ENCODE results near the gene DENND1A. TPM values are rescaled to one million over a fixed set of nuclear protein-coding genes. Genes with fewer than 3 reads are reported as not detected.
A peak's percentile ranks its signal among the peaks of the same experiment; 100 is the strongest.

Gene DENND1A
- total and polyA plus RNA-seq, 2 donors from 2014 or later: 16.3 to 19.6 TPM

GRCh38 chr9:123717581-123718175 lies 212.2 kb downstream of the DENND1A start:
- DNase-seq (no peak), FAIRE-seq (no peak)
- Histone ChIP-seq H3K36me3 (ENCODE audit: control insufficient read depth in 2 of 3, insufficient read depth in 3 of 3, low read length in 3 of 3) (no peaks in the 10 kb centered on the region), H3K4me3 (ENCODE audit: low read length in 3 of 3) (no peak overlapping the region), H3K4me1 (ENCODE audit: control insufficient read depth in 2 of 3, insufficient read depth in 2 of 3, low read depth in 1 of 3, low read length in 3 of 3) (peaks cover 2 to 18% (median 6%) of the 10 kb centered on the region in 3 donors), H3K9ac (ENCODE audit: low read length in 3 of 3) (no peak overlapping the region), H3K27ac (ENCODE audit: low read depth in 2 of 2, low read length in 2 of 2) (no peak overlapping the region), H3K9me3 (ENCODE audit: control insufficient read depth in 2 of 3, insufficient read depth in 1 of 3, low read length in 3 of 3) (peaks cover 0 to 5% (median 0%) of the 10 kb centered on the region in 3 donors), H3K27me3 (ENCODE audit: control insufficient read depth, insufficient read depth, low read length) (no peaks in the 10 kb centered on the region)
- no peak for TF ChIP-seq CTCF (IDR thresholded peaks at IDR 0.05; ENCODE audit: borderline replicate concordance, extremely low read depth, insufficient read depth)
- intact Hi-C loops (cut with DNase I): no loop called here

- no peak for TF ChIP-seq CTCF (IDR thresholded peaks at IDR 0.05; ENCODE audit: borderline replicate concordance, extremely low read depth, insufficient read depth)
- no peak overlapping the region for H3K4me3 ChIP-seq (ENCODE audit: low read length in 3 of 3)
- FAIRE-seq (no peak), DNase-seq (peak in 3 of 5 donors; percentile 43 to 83 (median 81))
- H3K9ac ChIP-seq (ENCODE audit: low read length in 3 of 3): no peak overlapping the region
- H3K27ac ChIP-seq (ENCODE audit: low read depth in 2 of 2, low read length in 2 of 2): no peak overlapping the region
- H3K4me1 ChIP-seq (ENCODE audit: control insufficient read depth in 2 of 3, insufficient read depth in 2 of 3, low read depth in 1 of 3, low read length in 3 of 3): peaks cover 2 to 18% (median 6%) of the 10 kb centered on the region in 3 donors
- no peaks in the 10 kb centered on the region for H3K36me3 ChIP-seq (ENCODE audit: control insufficient read depth in 2 of 3, insufficient read depth in 3 of 3, low read length in 3 of 3)
- intact Hi-C loops (cut with DNase I): no loop called here
- no peaks in the 10 kb centered on the region for H3K27me3 ChIP-seq (ENCODE audit: control insufficient read depth, insufficient read depth, low read length)
- H3K9me3 ChIP-seq (ENCODE audit: control insufficient read depth in 2 of 3, insufficient read depth in 1 of 3, low read length in 3 of 3): no peaks in the 10 kb centered on the region
Observed at GRCh38 chr9:123716339-123716945, 213.5 kb downstream of the DENND1A start.

- no peak for FAIRE-seq
- H3K9me3 ChIP-seq (ENCODE audit: control insufficient read depth in 2 of 3, insufficient read depth in 1 of 3, low read length in 3 of 3): no peaks in the 10 kb centered on the region
- intact Hi-C loops (cut with DNase I): no loop called here
Observed at GRCh38 chr9:123715258-123715657, 214.7 kb downstream of the DENND1A start.

More at GRCh38 chr9:123715258-123715657, 214.7 kb downstream of the DENND1A start:
- Histone ChIP-seq H3K4me1 (ENCODE audit: control insufficient read depth in 2 of 3, insufficient read depth in 2 of 3, low read depth in 1 of 3, low read length in 3 of 3) (peaks cover 0 to 18% (median 6%) of the 10 kb centered on the region in 3 donors), H3K27ac (ENCODE audit: low read depth in 2 of 2, low read length in 2 of 2) (no peak overlapping the region), H3K9ac (ENCODE audit: low read length in 3 of 3) (no peak overlapping the region), H3K36me3 (ENCODE audit: control insufficient read depth in 2 of 3, insufficient read depth in 3 of 3, low read length in 3 of 3) (no peaks in the 10 kb centered on the region), H3K27me3 (ENCODE audit: control insufficient read depth, insufficient read depth, low read length) (no peaks in the 10 kb centered on the region), H3K4me3 (ENCODE audit: low read length in 3 of 3) (no peak overlapping the region)
- no peak for DNase-seq
- no peak for TF ChIP-seq CTCF (IDR thresholded peaks at IDR 0.05; ENCODE audit: borderline replicate concordance, extremely low read depth, insufficient read depth)

Measured in kidney (tissue), 14 donors.